ENCODE results near the gene RASL10B.
"Not testable (repeated sequence)": the region's sequence is repeated elsewhere in the genome, so short reads cannot be mapped to it uniquely, and the experiment has no call there.

The RASL10B gene

GRCh38 chr17:35731239-35731916 is at the start of gene RASL10B:
Gene RASL10B (plus strand): TSS chr17:35731639. CDS start chr17:35735185, 3,546 bp downstream.
- peak in 1 of 2 experiments; percentile 32 for DNase-seq

- no peak for DNase-seq
Measured at GRCh38 chr17:35683591-35683990, 47.8 kb upstream of the RASL10B start.

- no peak for DNase-seq
Measured at GRCh38 chr17:35684055-35684802, 47.2 kb upstream of the RASL10B start.

GRCh38 chr17:35692512-35693210 is 38.8 kb upstream of the RASL10B start:
- no peak for DNase-seq

- DNase-seq = no peak
Measured at GRCh38 chr17:35693662-35694061, 37.8 kb upstream of the RASL10B start.

- DNase-seq = no peak
Measured at GRCh38 chr17:35694906-35695305, 36.5 kb upstream of the RASL10B start.

- no peak for DNase-seq
Measured at GRCh38 chr17:35695613-35696012, 35.8 kb upstream of the RASL10B start.

GRCh38 chr17:35698800-35699199 is 32.6 kb upstream of the RASL10B start:
- DNase-seq = no peak

- no peak for DNase-seq
Measured at GRCh38 chr17:35700150-35700549, 31.3 kb upstream of the RASL10B start.

- DNase-seq = no peak
Measured at GRCh38 chr17:35701491-35701890, 29.9 kb upstream of the RASL10B start.

GRCh38 chr17:35703308-35703707 is 28.1 kb upstream of the RASL10B start:
- not testable (repeated sequence) for DNase-seq

GRCh38 chr17:35705230-35705629 is 26.2 kb upstream of the RASL10B start:
- no peak for DNase-seq

- DNase-seq = no peak
Measured at GRCh38 chr17:35705705-35706104, 25.7 kb upstream of the RASL10B start.

- DNase-seq = no peak
Measured at GRCh38 chr17:35708149-35708548, 23.3 kb upstream of the RASL10B start.

GRCh38 chr17:35708951-35709350 is 22.5 kb upstream of the RASL10B start:
- no peak for DNase-seq

GRCh38 chr17:35709874-35710273 is 21.6 kb upstream of the RASL10B start:
- no peak for DNase-seq

GRCh38 chr17:35710950-35711349 is 20.5 kb upstream of the RASL10B start:
- no peak for DNase-seq

GRCh38 chr17:35713069-35713728 is 18.2 kb upstream of the RASL10B start:
- no peak for DNase-seq

GRCh38 chr17:35714988-35715387 is 16.5 kb upstream of the RASL10B start:
- DNase-seq = no peak

GRCh38 chr17:35715416-35715815 is 16.0 kb upstream of the RASL10B start:
- DNase-seq = no peak

GRCh38 chr17:35716173-35716572 is 15.3 kb upstream of the RASL10B start:
- no peak for DNase-seq

GRCh38 chr17:35716897-35717465 is 14.5 kb upstream of the RASL10B start:
- no peak for DNase-seq

GRCh38 chr17:35717475-35717874 is 14.0 kb upstream of the RASL10B start:
- no peak for DNase-seq
